Measurements from ENCODE around the gene CBLC. TPM values are rescaled to one million over a fixed set of nuclear protein-coding genes. Genes with fewer than 3 reads are reported as not detected.

CBLC gene
- total RNA-seq, 2 experiments from 2014 or later = not detected

DNA sequence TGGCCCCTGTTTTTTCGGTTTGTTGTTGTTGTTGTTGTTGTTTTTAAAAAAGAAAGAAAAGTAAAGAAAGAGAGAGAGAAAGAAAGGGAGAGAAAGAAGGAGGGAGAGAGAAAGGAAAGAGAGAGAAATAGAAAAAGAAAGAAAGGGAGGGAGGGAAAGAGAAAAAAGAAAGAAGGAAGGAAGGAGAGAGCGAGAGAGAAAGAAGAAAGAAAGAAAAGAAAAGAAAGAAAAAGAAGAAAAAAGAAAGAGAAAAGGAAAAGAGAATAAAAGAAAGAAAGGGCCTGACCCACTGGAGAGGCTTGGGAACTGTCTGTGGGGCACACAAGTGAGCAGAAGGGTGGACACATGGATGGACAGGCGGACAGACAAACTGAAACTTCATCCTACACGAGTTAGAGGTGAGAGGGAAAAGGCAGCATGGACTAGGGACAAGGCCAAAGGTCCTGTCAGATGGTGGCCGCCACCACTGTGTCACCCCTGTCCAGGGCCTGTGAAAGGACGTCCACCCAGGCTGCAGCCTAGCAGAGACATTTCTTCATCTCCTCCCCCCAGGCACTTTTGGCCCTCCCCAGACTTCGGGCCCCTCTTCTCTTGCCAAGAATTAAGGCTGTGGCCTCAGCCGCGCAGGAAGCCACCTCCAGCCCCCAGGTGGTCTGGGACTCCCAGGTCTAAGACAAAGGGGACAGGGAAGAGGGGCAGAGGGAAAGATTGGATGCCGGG is 22.1 kb downstream of the CBLC start:
- Mint-ChIP-seq H3K9me3 (no peaks in the 10 kb centered on the region), H3K27me3 (no peaks in the 10 kb centered on the region), H3K27ac (no peak overlapping the region), H3K4me3 (no peak overlapping the region), H3K4me1 (ENCODE audit: low read depth) (peaks cover 9% of the 10 kb centered on the region), H3K36me3 (ENCODE audit: low read depth) (no peaks in the 10 kb centered on the region)
- no peak for ATAC-seq
- CTCF ChIA-PET = interaction anchor here (1.6 to 2.6 kb wide), 2 partner anchors 16 to 43 kb away, joined by 3 to 10 read pairs; no protein-coding TSS in a partner anchor
- DNase-seq = no peak
- POLR2A ChIA-PET = no interaction called here
- intact Hi-C loops (cut with micrococcal nuclease) = loop anchor here (2.0 kb wide), 1 partner anchor 45 kb away; no protein-coding TSS in a partner anchor
- no peak for TF ChIP-seq CTCF (IDR thresholded peaks at IDR 0.05)

- Mint-ChIP-seq H3K27ac (no peak overlapping the region), H3K27me3 (no peaks in the 10 kb centered on the region)
- CTCF ChIA-PET = no interaction called here
Measured at GRCh38 chr19:44800461-44800860, 22.8 kb downstream of the CBLC start.

GRCh38 chr19:44803442-44804428 is 26.0 kb downstream of the CBLC start:
- ChIA-PET CTCF (interaction anchor here (1.3 to 1.9 kb wide), 4 partner anchors 9 to 80 kb away, joined by 4 to 7 read pairs (median 6); no protein-coding TSS in a partner anchor), POLR2A (interaction anchor here (0.6 to 0.7 kb wide), 3 partner anchors 9 to 35 kb away, joined by 3 read pairs; no protein-coding TSS in a partner anchor)
- Mint-ChIP-seq H3K9me3 (no peaks in the 10 kb centered on the region), H3K4me3 (no peak overlapping the region), H3K27ac (no peak overlapping the region), H3K27me3 (peaks cover 10% of the 10 kb centered on the region), H3K36me3 (ENCODE audit: low read depth) (no peaks in the 10 kb centered on the region), H3K4me1 (ENCODE audit: low read depth) (no peaks in the 10 kb centered on the region)
- DNase-seq (no peak), ATAC-seq (no peak)
- no peak for TF ChIP-seq CTCF (IDR thresholded peaks at IDR 0.05)
- intact Hi-C loops (cut with micrococcal nuclease) = no loop called here

More at GRCh38 chr19:44800461-44800860, 22.8 kb downstream of the CBLC start:
- H3K4me3 Mint-ChIP-seq = no peak overlapping the region
- H3K9me3 Mint-ChIP-seq = no peaks in the 10 kb centered on the region
- H3K4me1 Mint-ChIP-seq (ENCODE audit: low read depth) = peaks cover 9% of the 10 kb centered on the region
- peak; percentile 79 for TF ChIP-seq CTCF (IDR thresholded peaks at IDR 0.05)
- H3K36me3 Mint-ChIP-seq (ENCODE audit: low read depth) = no peaks in the 10 kb centered on the region
- peak; percentile 91 for DNase-seq
- peak; percentile 99 for ATAC-seq
- POLR2A ChIA-PET = no interaction called here
- intact Hi-C loops (cut with micrococcal nuclease) = loop anchor here (2.0 kb wide), 1 partner anchor 44 kb away; no protein-coding TSS in a partner anchor

DNA sequence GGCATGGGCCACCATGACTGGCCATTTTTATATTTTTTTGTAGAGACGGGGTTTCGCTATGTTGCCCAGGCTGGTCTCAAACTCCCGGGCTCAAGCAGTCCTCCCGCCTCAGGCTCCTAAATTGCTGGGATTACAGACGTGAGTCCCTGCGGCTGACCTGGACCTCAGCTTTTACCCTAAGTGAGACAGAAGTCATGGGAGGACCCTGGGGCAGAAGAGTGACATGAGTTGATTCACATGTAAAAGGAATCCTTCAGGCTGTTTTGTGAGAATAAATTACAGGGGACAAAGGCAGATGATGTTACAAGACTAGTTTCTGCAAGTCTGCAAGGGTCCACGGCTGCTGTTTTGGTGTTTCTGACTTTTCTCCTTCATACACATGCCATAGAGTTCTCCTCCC is 28.6 kb downstream of the CBLC start:
- Mint-ChIP-seq H3K9me3 (no peaks in the 10 kb centered on the region), H3K27ac (no peak overlapping the region), H3K4me3 (no peak overlapping the region), H3K27me3 (peaks cover 22% of the 10 kb centered on the region), H3K4me1 (ENCODE audit: low read depth) (no peaks in the 10 kb centered on the region), H3K36me3 (ENCODE audit: low read depth) (no peaks in the 10 kb centered on the region)
- no peak for TF ChIP-seq CTCF (IDR thresholded peaks at IDR 0.05)
- CTCF ChIA-PET = interaction anchor here (1.2 kb wide), 1 partner anchor 83 kb away, joined by 4 read pairs; no protein-coding TSS in a partner anchor
- ATAC-seq (no peak), DNase-seq (no peak)
- intact Hi-C loops (cut with micrococcal nuclease) = no loop called here
- POLR2A ChIA-PET = no interaction called here
